H1 (cell line): ENCODE results near the gene ZNF773.

Source experiments
- CHD2 ChIP-seq: IDR thresholded peaks from 2 replicates; pipeline ENCODE4 v1.6.1; 2012; ENCODE audit warnings: low read length, improper control_type of control experiment
- EZH2 ChIP-seq: fragments of 200-600 bp; sonication (generic); IDR thresholded peaks from 2 replicates; pipeline ENCODE4 v1.7.1; 2012; ENCODE audit warnings: low read depth, mild to moderate bottlenecking, moderate library complexity, low read length, inconsistent platforms; ENCODE audit not compliant: severe bottlenecking
- JUND ChIP-seq: IDR thresholded peaks from 2 replicates; pipeline ENCODE4 v1.6.1; 2011; ENCODE audit warnings: mild to moderate bottlenecking, improper control_type of control experiment, low read length
- KDM1A ChIP-seq: fragments of 200-600, 300-600 bp; sonication (generic); IDR thresholded peaks from 2 replicates; pipeline ENCODE4 v1.7.1; 2016; ENCODE audit warnings: mild to moderate bottlenecking, low read length, borderline replicate concordance
- NRF1 ChIP-seq: IDR thresholded peaks from 2 replicates; pipeline ENCODE4 v1.6.1; 2011; ENCODE audit warnings: mild to moderate bottlenecking, low read depth, low read length, improper control_type of control experiment
- POLR2A ChIP-seq, 2 experiments: IDR thresholded peaks; 1 replicate in 1 of 2; 2 replicates in 1 of 2; pipeline ENCODE4 v1.6.1; 2011; ENCODE audit warnings: low read depth in 2 of 2, low read length in 2 of 2, mild to moderate bottlenecking in 2 of 2; ENCODE audit errors: control extremely low read depth in 1 of 2
- SRF ChIP-seq: IDR thresholded peaks from 2 replicates; pipeline ENCODE4 v1.6.1; 2011; ENCODE audit warnings: mild to moderate bottlenecking, low read depth, low read length, moderate library complexity
- SUZ12 ChIP-seq: fragments of 200-600 bp; sonication (generic); IDR thresholded peaks from 2 replicates; pipeline ENCODE4 v1.6.1; 2012; ENCODE audit warnings: mild to moderate bottlenecking, inconsistent platforms, low read length, moderate library complexity, mixed read lengths
- TAF1 ChIP-seq: IDR thresholded peaks from 2 replicates; pipeline ENCODE4 v1.6.1; 2011; ENCODE audit warnings: mild to moderate bottlenecking, low read depth, low read length
- TEAD4 ChIP-seq: IDR thresholded peaks from 2 replicates; pipeline ENCODE4 v1.6.1; 2012; ENCODE audit warnings: low read depth, low read length, inconsistent platforms, mixed read lengths
- TF ChIP-seq, protein P1 (sequence below), 3 experiments: IDR thresholded peaks; 1 replicate in 2 of 3; 2 replicates in 1 of 3; pipeline versions ENCODE4 v1.5.1 to v1.6.1; 2011; ENCODE audit warnings: low read length in 3 of 3, mild to moderate bottlenecking in 3 of 3, inconsistent platforms in 2 of 3, low read depth in 1 of 3, moderate library complexity in 1 of 3; ENCODE audit not compliant: insufficient read depth in 1 of 3; ENCODE audit errors: control extremely low read depth in 1 of 3
- TF ChIP-seq, protein P2 (sequence below): IDR thresholded peaks from 2 replicates; pipeline ENCODE4 v1.6.1; 2011; ENCODE audit warnings: low read length, improper control_type of control experiment
- TF ChIP-seq, protein P3 (sequence below): IDR thresholded peaks from 2 replicates; pipeline ENCODE4 v1.6.1; 2012; ENCODE audit warnings: inconsistent platforms

DNA sequence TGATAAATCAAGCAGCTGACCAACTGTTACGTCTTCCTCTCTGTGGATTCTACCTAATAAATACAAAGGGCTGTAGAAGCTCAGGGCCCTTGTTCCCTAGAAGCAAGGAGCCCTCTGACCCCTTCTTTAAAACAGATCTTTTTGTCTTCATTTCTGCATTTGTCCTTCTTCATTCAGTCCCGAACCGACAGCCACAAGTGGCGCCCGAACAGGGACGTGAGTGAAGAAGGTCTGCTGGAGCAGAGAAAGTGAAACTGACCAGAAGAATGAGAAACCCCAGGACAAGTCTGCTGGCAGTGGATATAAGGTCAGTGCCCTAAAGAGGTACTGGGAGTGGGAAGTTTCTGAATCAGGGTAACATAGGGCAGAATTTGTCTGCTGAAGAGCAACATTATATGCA, 13.1 kb downstream of the ZNF773 start:
- TF ChIP-seq TAF1 (no peak), JUND (no peak), CHD2 (no peak), NRF1 (no peak), TEAD4 (no peak), POLR2A (IDR thresholded peaks at IDR 0.05; ENCODE audit: control extremely low read depth in 1 of 2, low read depth in 2 of 2, low read length in 2 of 2) (no peak), SUZ12 (no peak), EZH2 (no peak), KDM1A (no peak), SRF (no peak)
- TF ChIP-seq, protein P1, sequence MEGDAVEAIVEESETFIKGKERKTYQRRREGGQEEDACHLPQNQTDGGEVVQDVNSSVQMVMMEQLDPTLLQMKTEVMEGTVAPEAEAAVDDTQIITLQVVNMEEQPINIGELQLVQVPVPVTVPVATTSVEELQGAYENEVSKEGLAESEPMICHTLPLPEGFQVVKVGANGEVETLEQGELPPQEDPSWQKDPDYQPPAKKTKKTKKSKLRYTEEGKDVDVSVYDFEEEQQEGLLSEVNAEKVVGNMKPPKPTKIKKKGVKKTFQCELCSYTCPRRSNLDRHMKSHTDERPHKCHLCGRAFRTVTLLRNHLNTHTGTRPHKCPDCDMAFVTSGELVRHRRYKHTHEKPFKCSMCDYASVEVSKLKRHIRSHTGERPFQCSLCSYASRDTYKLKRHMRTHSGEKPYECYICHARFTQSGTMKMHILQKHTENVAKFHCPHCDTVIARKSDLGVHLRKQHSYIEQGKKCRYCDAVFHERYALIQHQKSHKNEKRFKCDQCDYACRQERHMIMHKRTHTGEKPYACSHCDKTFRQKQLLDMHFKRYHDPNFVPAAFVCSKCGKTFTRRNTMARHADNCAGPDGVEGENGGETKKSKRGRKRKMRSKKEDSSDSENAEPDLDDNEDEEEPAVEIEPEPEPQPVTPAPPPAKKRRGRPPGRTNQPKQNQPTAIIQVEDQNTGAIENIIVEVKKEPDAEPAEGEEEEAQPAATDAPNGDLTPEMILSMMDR (IDR thresholded peaks at IDR 0.05; ENCODE audit: control extremely low read depth in 1 of 3, insufficient read depth in 1 of 3, low read depth in 1 of 3, low read length in 3 of 3), result no peak
- TF ChIP-seq, protein P2, sequence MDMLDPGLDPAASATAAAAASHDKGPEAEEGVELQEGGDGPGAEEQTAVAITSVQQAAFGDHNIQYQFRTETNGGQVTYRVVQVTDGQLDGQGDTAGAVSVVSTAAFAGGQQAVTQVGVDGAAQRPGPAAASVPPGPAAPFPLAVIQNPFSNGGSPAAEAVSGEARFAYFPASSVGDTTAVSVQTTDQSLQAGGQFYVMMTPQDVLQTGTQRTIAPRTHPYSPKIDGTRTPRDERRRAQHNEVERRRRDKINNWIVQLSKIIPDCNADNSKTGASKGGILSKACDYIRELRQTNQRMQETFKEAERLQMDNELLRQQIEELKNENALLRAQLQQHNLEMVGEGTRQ, result no peak
- TF ChIP-seq, protein P3, sequence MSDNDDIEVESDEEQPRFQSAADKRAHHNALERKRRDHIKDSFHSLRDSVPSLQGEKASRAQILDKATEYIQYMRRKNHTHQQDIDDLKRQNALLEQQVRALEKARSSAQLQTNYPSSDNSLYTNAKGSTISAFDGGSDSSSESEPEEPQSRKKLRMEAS, result no peak
